GM23338 (cell line): Measurements from ENCODE around the gene OR52I1. TPM values are rescaled to one million over a fixed set of nuclear protein-coding genes. Genes with fewer than 3 reads are reported as not detected.

Experiments
- CREB1 ChIP-seq: fragments of 250-450 bp; sonication (Bioruptor Pico); IDR thresholded peaks from 2 replicates; pipeline ENCODE4 v1.5.0; 2020; ENCODE audit warnings: low read depth, mild to moderate bottlenecking, moderate library complexity
- EZH2 ChIP-seq: fragments of 200-600 bp; sonication (generic); IDR thresholded peaks from one replicate; pipeline ENCODE4 v1.8.0; 2017; ENCODE audit warnings: antibody characterized with exemption, mild to moderate bottlenecking, low read depth; ENCODE audit not compliant: unreplicated experiment
- NANOG ChIP-seq: IDR thresholded peaks from 2 replicates; pipeline ENCODE4 v1.6.1; 2016; ENCODE audit warnings: antibody characterized with exemption, borderline replicate concordance
- POLR2AphosphoS5 ChIP-seq: IDR thresholded peaks from 2 replicates; pipeline ENCODE4 v1.6.1; 2016; ENCODE audit warnings: antibody characterized with exemption, low read depth
- ZNF114 ChIP-seq: fragments of 250-450 bp; sonication (Bioruptor Pico); IDR thresholded peaks from 2 replicates; pipeline ENCODE4 v1.5.0; 2020; ENCODE audit warnings: mild to moderate bottlenecking, moderate library complexity
- ZNF331 ChIP-seq: fragments of 250-450 bp; sonication (Bioruptor Pico); IDR thresholded peaks from 2 replicates; pipeline ENCODE4 v1.5.0; 2020; ENCODE audit warnings: low read depth, mild to moderate bottlenecking, moderate library complexity
- ZNF462 ChIP-seq: fragments of 250-450 bp; sonication (Bioruptor Pico); IDR thresholded peaks from 2 replicates; pipeline ENCODE4 v1.5.0; 2020; ENCODE audit warnings: mild to moderate bottlenecking, moderate library complexity
- polyA plus RNA-seq: library from polyadenylated mRNA; unstranded; fragments of >200 nt; fragmentation: Nextera tagmentation; extraction: Ambion mirVana; gene quantifications from 2 replicates; pipeline ENCODE4 v1.2.1, GENCODE V29; 2016
- total RNA-seq: library from RNA; depleted of rRNA; stranded (reverse); fragments of >200 nt; shearing (Covaris generic); gene quantifications from 2 replicates; pipeline ENCODE4 v1.2.3, GENCODE V29; 2014
- TF ChIP-seq, protein P1 (sequence below): IDR thresholded peaks from one replicate; pipeline ENCODE4 v1.6.1; 2018; ENCODE audit warnings: antibody characterized with exemption; ENCODE audit not compliant: unreplicated experiment

Gene OR52I1
- total and polyA plus RNA-seq, 2 experiments from 2014 or later, result not detected

- TF ChIP-seq ZNF462 (CRISPR knock-in tag) (no peak), ZNF114 (CRISPR knock-in tag) (no peak), ZNF331 (CRISPR knock-in tag) (no peak), EZH2 (no peak), POLR2AphosphoS5 (no peak), NANOG (no peak), CREB1 (no peak)
- TF ChIP-seq, protein P1, sequence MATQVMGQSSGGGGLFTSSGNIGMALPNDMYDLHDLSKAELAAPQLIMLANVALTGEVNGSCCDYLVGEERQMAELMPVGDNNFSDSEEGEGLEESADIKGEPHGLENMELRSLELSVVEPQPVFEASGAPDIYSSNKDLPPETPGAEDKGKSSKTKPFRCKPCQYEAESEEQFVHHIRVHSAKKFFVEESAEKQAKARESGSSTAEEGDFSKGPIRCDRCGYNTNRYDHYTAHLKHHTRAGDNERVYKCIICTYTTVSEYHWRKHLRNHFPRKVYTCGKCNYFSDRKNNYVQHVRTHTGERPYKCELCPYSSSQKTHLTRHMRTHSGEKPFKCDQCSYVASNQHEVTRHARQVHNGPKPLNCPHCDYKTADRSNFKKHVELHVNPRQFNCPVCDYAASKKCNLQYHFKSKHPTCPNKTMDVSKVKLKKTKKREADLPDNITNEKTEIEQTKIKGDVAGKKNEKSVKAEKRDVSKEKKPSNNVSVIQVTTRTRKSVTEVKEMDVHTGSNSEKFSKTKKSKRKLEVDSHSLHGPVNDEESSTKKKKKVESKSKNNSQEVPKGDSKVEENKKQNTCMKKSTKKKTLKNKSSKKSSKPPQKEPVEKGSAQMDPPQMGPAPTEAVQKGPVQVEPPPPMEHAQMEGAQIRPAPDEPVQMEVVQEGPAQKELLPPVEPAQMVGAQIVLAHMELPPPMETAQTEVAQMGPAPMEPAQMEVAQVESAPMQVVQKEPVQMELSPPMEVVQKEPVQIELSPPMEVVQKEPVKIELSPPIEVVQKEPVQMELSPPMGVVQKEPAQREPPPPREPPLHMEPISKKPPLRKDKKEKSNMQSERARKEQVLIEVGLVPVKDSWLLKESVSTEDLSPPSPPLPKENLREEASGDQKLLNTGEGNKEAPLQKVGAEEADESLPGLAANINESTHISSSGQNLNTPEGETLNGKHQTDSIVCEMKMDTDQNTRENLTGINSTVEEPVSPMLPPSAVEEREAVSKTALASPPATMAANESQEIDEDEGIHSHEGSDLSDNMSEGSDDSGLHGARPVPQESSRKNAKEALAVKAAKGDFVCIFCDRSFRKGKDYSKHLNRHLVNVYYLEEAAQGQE, result no peak
These were observed 13.3 kb downstream of the OR52I1 start (continued) for GRCh38 chr11:4607096-4607495.
